ENCODE results near the gene UFD1. TPM values are rescaled to one million over a fixed set of nuclear protein-coding genes. Genes with fewer than 3 reads are reported as not detected.
A peak's percentile ranks its signal among the peaks of the same experiment; 100 is the strongest.

Gene UFD1
- total RNA-seq, 6 donors from 2014 or later = 21.0 to 52.1 (median 29.1) TPM

DNA sequence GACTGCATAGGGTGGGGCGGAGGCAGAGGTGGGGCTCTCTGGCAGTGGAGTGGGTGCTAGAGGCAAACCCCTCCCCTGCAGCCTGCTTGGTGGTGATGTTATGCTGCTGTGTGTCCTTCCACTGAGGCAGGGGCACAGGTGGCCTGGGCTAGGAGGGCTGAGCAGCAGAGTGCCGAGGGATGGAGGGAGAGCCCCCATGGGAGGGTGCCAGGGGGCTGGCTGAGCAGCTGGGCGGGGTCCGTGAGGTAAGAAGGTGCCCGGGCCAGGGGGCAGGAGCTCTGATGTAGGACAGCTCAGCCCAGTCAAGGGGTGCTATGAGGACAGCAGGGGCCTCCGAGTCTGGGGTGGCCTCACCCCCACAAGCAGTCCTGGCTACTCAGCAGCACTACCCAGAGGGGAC lies 41.0 kb upstream of the UFD1 start:
- H3K9me3 ChIP-seq = no peaks in the 10 kb centered on the region
- H3K36me3 ChIP-seq = peaks cover 0 to 29% (median 3%) of the 10 kb centered on the region in 4 donors
- no peak for ATAC-seq (ENCODE audit: low FRiP score in 2 of 2)
- H3K4me1 ChIP-seq = peaks cover 3 to 21% (median 17%) of the 10 kb centered on the region in 4 donors
- H3K27me3 ChIP-seq = peaks cover 0 to 21% (median 10%) of the 10 kb centered on the region in 4 donors
- no peak for DNase-seq
- TF ChIP-seq POLR2AphosphoS5 (IDR thresholded peaks at IDR 0.05) (peak; percentile 23 to 35), POLR2A (IDR thresholded peaks at IDR 0.05) (no peak)
- TF ChIP-seq, protein P1, sequence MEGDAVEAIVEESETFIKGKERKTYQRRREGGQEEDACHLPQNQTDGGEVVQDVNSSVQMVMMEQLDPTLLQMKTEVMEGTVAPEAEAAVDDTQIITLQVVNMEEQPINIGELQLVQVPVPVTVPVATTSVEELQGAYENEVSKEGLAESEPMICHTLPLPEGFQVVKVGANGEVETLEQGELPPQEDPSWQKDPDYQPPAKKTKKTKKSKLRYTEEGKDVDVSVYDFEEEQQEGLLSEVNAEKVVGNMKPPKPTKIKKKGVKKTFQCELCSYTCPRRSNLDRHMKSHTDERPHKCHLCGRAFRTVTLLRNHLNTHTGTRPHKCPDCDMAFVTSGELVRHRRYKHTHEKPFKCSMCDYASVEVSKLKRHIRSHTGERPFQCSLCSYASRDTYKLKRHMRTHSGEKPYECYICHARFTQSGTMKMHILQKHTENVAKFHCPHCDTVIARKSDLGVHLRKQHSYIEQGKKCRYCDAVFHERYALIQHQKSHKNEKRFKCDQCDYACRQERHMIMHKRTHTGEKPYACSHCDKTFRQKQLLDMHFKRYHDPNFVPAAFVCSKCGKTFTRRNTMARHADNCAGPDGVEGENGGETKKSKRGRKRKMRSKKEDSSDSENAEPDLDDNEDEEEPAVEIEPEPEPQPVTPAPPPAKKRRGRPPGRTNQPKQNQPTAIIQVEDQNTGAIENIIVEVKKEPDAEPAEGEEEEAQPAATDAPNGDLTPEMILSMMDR (IDR thresholded peaks at IDR 0.05) = no peak
- H3K4me3 ChIP-seq = peak overlapping the region in 3 of 4 donors; percentile 27 to 65 (median 50)
- 73 to 88% methylated on average over 2 to 6 of the region's 6 CpGs for WGBS, 2 donors
- peak overlapping the region; percentile 26 to 97 (median 92) for H3K27ac ChIP-seq

DNA sequence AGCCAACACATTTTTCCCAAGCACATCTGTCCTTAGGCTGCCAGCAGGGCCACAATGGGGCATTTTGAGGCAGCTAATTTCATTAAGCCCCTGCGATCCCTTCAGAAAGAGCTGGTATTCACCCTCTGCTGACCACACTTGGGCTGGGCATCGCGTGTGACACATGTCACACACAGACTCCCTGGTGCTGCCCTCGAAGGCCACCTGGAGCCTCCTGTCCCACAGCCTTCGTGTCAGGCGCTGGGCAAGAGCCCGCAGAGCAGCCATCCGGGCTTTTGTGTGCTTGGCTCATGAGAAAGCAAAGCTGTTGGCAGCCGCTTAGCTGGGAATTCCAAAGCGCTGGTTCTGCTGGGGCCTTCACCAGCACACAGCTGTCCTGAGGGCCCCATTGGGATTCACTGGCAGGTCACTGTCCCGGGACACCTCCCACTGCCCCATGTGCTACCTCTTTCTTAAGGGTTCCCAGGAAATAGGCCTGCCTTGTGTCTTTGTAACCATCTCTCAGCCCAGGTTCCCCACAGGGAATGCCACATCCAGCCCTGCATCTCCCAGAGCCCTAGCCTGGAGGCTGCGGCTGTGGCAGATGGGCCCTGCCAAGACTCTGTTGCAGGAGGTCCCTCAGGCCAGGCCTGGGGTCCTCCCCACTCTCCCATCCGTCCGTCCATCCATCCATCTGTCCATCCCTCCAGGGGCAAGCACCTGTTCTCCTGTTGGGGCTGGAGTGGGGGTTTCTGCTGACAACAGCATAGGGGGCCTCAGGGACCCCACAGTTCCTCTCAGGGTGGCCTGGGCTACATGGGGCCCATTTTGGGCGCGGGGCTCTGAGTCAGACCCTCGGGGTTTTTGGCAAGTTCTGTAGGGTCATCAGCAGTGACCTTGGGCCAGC lies 40.3 kb upstream of the UFD1 start:
- DNase-seq (no peak), ATAC-seq (ENCODE audit: low FRiP score in 2 of 2) (no peak)
- Histone ChIP-seq H3K4me3 (peak overlapping the region in 2 of 4 donors; percentile 50 to 65), H3K4me1 (peaks cover 0 to 14% (median 12%) of the 10 kb centered on the region in 4 donors), H3K9me3 (no peaks in the 10 kb centered on the region), H3K27ac (peak overlapping the region; percentile 1 to 97 (median 59)), H3K27me3 (peaks cover 0 to 14% (median 7%) of the 10 kb centered on the region in 4 donors), H3K36me3 (peaks cover 0 to 29% (median 3%) of the 10 kb centered on the region in 4 donors)
- TF ChIP-seq, protein P1 (IDR thresholded peaks at IDR 0.05) = no peak
- TF ChIP-seq POLR2A (IDR thresholded peaks at IDR 0.05) = no peak
- TF ChIP-seq POLR2AphosphoS5 (IDR thresholded peaks at IDR 0.05) = no peak
- TF ChIP-seq EP300 (IDR thresholded peaks at IDR 0.05) = no peak
- WGBS, 2 donors = 88 to 92% methylated on average over 8 to 17 of the region's 17 CpGs

DNA sequence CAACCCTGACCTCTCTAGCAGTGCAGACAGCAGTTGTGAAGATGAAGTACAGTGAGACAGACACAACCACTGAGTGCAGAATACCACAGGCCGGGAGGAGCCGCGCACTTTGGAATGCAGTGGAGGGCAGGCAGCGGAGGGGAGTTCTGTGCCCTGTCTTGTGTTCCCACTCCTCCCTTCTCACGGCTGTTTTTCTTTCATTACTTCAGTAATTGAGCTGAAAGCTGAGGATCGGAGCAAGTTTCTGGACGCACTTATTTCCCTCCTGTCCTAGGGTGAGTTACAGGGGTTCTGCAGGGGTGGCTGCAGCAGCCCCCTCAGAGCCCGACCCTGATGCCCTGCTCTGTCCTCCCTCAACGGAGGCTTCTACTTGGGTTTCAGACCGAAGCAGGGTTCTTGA lies 39.6 kb upstream of the UFD1 start:
- Histone ChIP-seq H3K36me3 (peaks cover 0 to 29% (median 3%) of the 10 kb centered on the region in 4 donors), H3K9me3 (no peaks in the 10 kb centered on the region), H3K4me3 (no peak overlapping the region), H3K27me3 (peaks cover 0 to 7% (median 4%) of the 10 kb centered on the region in 4 donors), H3K4me1 (peaks cover 0 to 8% (median 5%) of the 10 kb centered on the region in 4 donors), H3K27ac (peak overlapping the region in 3 of 4 donors; percentile 1 to 92 (median 61))
- TF ChIP-seq, protein P1 (IDR thresholded peaks at IDR 0.05) = no peak
- TF ChIP-seq EP300 (IDR thresholded peaks at IDR 0.05) = no peak
- no peak for TF ChIP-seq POLR2AphosphoS5 (IDR thresholded peaks at IDR 0.05)
- TF ChIP-seq POLR2A (IDR thresholded peaks at IDR 0.05) = no peak
- DNase-seq (no peak), ATAC-seq (ENCODE audit: low FRiP score in 2 of 2) (no peak)
- WGBS, 2 donors = 83 to 86% methylated on average over 9 to 10 of the region's 10 CpGs

DNA sequence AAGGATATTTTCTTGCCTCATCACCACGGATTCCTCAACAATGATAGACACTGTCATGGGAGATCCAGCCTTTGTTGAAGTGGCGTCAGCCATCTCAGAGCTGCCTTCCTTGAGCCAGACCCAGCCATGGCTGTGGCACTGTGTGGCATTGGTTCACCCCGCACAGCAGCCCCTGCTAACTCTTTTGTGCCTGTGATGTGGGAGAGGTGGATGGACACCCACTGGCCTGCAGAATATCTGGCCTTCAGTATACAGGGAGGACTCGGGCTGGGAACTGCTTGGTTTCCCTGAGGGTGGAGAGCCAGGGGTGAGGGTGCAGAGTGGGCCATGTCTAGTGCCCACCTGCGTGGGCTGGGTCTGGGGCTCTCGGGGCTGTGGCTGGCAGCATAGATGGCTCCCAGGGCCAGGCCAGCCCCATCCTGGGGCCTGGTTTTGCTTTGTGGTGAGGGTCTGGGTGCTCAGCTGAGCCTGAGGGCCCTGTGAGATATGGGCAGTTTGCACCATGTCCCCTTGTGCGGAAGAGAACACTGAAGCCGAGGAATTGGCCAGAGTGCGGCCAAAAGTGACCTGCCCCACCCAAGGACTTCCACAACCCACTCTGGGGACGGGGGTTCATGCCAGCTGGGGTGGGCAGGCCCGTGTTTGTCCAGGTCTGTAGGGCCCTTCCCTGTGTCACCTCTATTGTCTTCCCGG lies 39.1 kb upstream of the UFD1 start:
- no peak overlapping the region for H3K27ac ChIP-seq
- H3K27me3 ChIP-seq = peaks cover 0 to 2% (median under 1%) of the 10 kb centered on the region in 4 donors
- DNase-seq = no peak
- TF ChIP-seq POLR2AphosphoS5 (IDR thresholded peaks at IDR 0.05) (no peak), EP300 (IDR thresholded peaks at IDR 0.05) (no peak), POLR2A (IDR thresholded peaks at IDR 0.05) (no peak)
- TF ChIP-seq, protein P1 (IDR thresholded peaks at IDR 0.05) = no peak
- no peaks in the 10 kb centered on the region for H3K9me3 ChIP-seq
- H3K4me1 ChIP-seq = peaks cover 0 to 2% (median under 1%) of the 10 kb centered on the region in 4 donors
- no peak overlapping the region for H3K4me3 ChIP-seq
- no peak for ATAC-seq (ENCODE audit: low FRiP score in 2 of 2)
- H3K36me3 ChIP-seq = peaks cover 0 to 28% (median 3%) of the 10 kb centered on the region in 4 donors
- WGBS, 2 donors = 91 to 100% methylated on average over 1 to 9 of the region's 12 CpGs
